ENCODE measurements around the gene CBX7.

- no peak for TF ChIP-seq POLR2A (IDR thresholded peaks at IDR 0.05)
- no peak for TF ChIP-seq CTCF (IDR thresholded peaks at IDR 0.05)
Measured at GRCh38 chr22:39182478-39183030, 30.1 kb upstream of the CBX7 start.
